Activated CD8-positive, alpha-beta T cell treated with anti-CD3 and anti-CD28 coated beads for 36 hours (primary cell): Measurements from ENCODE around the gene COX8A. TPM values are rescaled to one million over a fixed set of nuclear protein-coding genes. Genes with fewer than 3 reads are reported as not detected.

ENCODE experiments used
- ATAC-seq: fragments of 200-7000 bp; cut with Tn5 transposase; one replicate; pipeline ENCODE4 v1.10.0; 2021; ENCODE audit warnings: mild to moderate bottlenecking, moderate library complexity
- CTCF ChIA-PET: fragments of 350-600 bp; sonication (Branson Sonifier 250); formaldehyde crosslinking; loops from one replicate; lab custom pipeline; 2021; ENCODE audit warnings: antibody characterized with exemption; lab: Charles Lee
- POLR2A ChIA-PET: fragments of 350-600 bp; sonication (Branson Sonifier 250); formaldehyde crosslinking; loops from one replicate; lab custom pipeline; 2021; ENCODE audit warnings: antibody characterized with exemption; lab: Charles Lee
- DNase-seq: peaks from one replicate; pipeline ENCODE4 v3.0.0-alpha.2; 2020
- H3K27ac Mint-ChIP-seq: one replicate; pipeline ENCODE4 v1.8.0; 2021; ENCODE audit warnings: mild to moderate bottlenecking, mixed read lengths
- H3K27me3 Mint-ChIP-seq: one replicate; pipeline ENCODE4 v1.8.0; 2021; ENCODE audit warnings: mixed read lengths
- H3K36me3 Mint-ChIP-seq: one replicate; pipeline ENCODE4 v1.8.0; 2021; ENCODE audit warnings: low read depth, mixed read lengths
- H3K4me1 Mint-ChIP-seq: one replicate; pipeline ENCODE4 v1.8.0; 2021; ENCODE audit warnings: low read depth, mixed read lengths
- H3K4me3 Mint-ChIP-seq: one replicate; pipeline ENCODE4 v1.8.0; 2021; ENCODE audit warnings: mild to moderate bottlenecking, moderate library complexity, mixed read lengths
- H3K9me3 Mint-ChIP-seq: one replicate; pipeline ENCODE4 v1.8.0; 2021; ENCODE audit warnings: mixed read lengths
- CTCF ChIP-seq: fragments of 200-600 bp; IDR thresholded peaks from one replicate; pipeline ENCODE4 v1.8.0; 2022; ENCODE audit warnings: antibody characterized with exemption, mild to moderate bottlenecking
- intact Hi-C: fragments of 100-400 bp; cut with micrococcal nuclease; formaldehyde crosslinking; loops from one replicate; pipeline ENCODE4 v1.10.0; 2022
- total RNA-seq, 2 experiments: library from RNA; stranded (reverse); gene quantifications; one replicate each; pipeline ENCODE4 v1.2.3, GENCODE V29; 2021

Gene COX8A
- total RNA-seq, 2 experiments from 2014 or later, result 436 to 497 TPM

- ChIA-PET CTCF (interaction anchor here (0.8 to 2.4 kb wide), 2 partner anchors 13 to 436 kb away, joined by 3 to 11 read pairs; no protein-coding TSS in a partner anchor), POLR2A (interaction anchor here (0.6 kb wide), 1 partner anchor 32 kb away, joined by 3 read pairs; no protein-coding TSS in a partner anchor)
- H3K36me3 Mint-ChIP-seq, result no peaks in the 10 kb centered on the region
- H3K27me3 Mint-ChIP-seq, result peaks cover 7% of the 10 kb centered on the region
- DNase-seq, result no peak
- no peak overlapping the region for H3K4me3 Mint-ChIP-seq
- no peak for ATAC-seq
- TF ChIP-seq CTCF, result no peak
- no peaks in the 10 kb centered on the region for H3K4me1 Mint-ChIP-seq
- intact Hi-C loops, result no loop called here
- H3K9me3 Mint-ChIP-seq, result peaks cover 10% of the 10 kb centered on the region
- H3K27ac Mint-ChIP-seq, result no peak overlapping the region
Observed at GRCh38 chr11:64013141-64013896, 38.9 kb downstream of the COX8A start.

GRCh38 chr11:64014356-64014755, 39.9 kb downstream of the COX8A start:
- Mint-ChIP-seq H3K4me3 (no peak overlapping the region), H3K4me1 (no peaks in the 10 kb centered on the region), H3K36me3 (no peaks in the 10 kb centered on the region), H3K27me3 (peaks cover 1% of the 10 kb centered on the region), H3K9me3 (peaks cover 10% of the 10 kb centered on the region), H3K27ac (no peak overlapping the region)
- POLR2A ChIA-PET, result no interaction called here
- intact Hi-C loops, result no loop called here
- TF ChIP-seq CTCF, result no peak
- no peak for DNase-seq
- ATAC-seq, result no peak
- CTCF ChIA-PET, result interaction anchor here (0.8 to 2.4 kb wide), 2 partner anchors 14 to 435 kb away, joined by 3 to 11 read pairs; no protein-coding TSS in a partner anchor

GRCh38 chr11:64015510-64015909, 41.1 kb downstream of the COX8A start:
- Mint-ChIP-seq H3K36me3 (no peaks in the 10 kb centered on the region), H3K27ac (no peak overlapping the region), H3K4me3 (no peak overlapping the region), H3K27me3 (no peaks in the 10 kb centered on the region), H3K9me3 (peaks cover 4% of the 10 kb centered on the region), H3K4me1 (no peaks in the 10 kb centered on the region)
- DNase-seq (no peak), ATAC-seq (no peak)
- intact Hi-C loops, result no loop called here
- TF ChIP-seq CTCF, result no peak
- POLR2A ChIA-PET, result interaction anchor here (1.6 kb wide), 1 partner anchor 13 kb away, joined by 3 read pairs; no protein-coding TSS in a partner anchor
- CTCF ChIA-PET, result interaction anchor here (2.4 kb wide), 1 partner anchor 15 kb away, joined by 11 read pairs; no protein-coding TSS in a partner anchor

- no peak for TF ChIP-seq CTCF
- Mint-ChIP-seq H3K9me3 (peaks cover 2% of the 10 kb centered on the region), H3K27me3 (no peaks in the 10 kb centered on the region), H3K4me3 (no peak overlapping the region), H3K27ac (no peak overlapping the region), H3K4me1 (no peaks in the 10 kb centered on the region), H3K36me3 (no peaks in the 10 kb centered on the region)
- POLR2A ChIA-PET, result interaction anchor here (0.6 to 1.6 kb wide), 2 partner anchors 14 to 529 kb away, joined by 3 read pairs; no protein-coding TSS in a partner anchor
- DNase-seq (no peak), ATAC-seq (no peak)
- CTCF ChIA-PET, result no interaction called here
- intact Hi-C loops, result no loop called here
Observed at GRCh38 chr11:64015935-64016845, 41.8 kb downstream of the COX8A start.
